ENCODE results near the gene CORO6. TPM values are rescaled to one million over a fixed set of nuclear protein-coding genes. Genes with fewer than 3 reads are reported as not detected.

Gene CORO6
- total and polyA plus RNA-seq, 4 donors: 0.23 to 3.0 (median 0.59) TPM

- Histone ChIP-seq H3K9ac (ENCODE audit: low read depth in 1 of 2, low read length in 2 of 2) (no peak overlapping the region), H3K27ac (ENCODE audit: low read depth in 1 of 2, low read length in 2 of 2) (no peak overlapping the region), H3K4me1 (ENCODE audit: control insufficient read depth in 4 of 4, insufficient read depth in 4 of 4, low read length in 3 of 4) (peaks cover 0 to 3% (median 0%) of the 10 kb centered on the region in 4 donors), H3K27me3 (ENCODE audit: control insufficient read depth in 4 of 4, insufficient read depth in 4 of 4, low read length in 3 of 4) (no peaks in the 10 kb centered on the region), H3K36me3 (ENCODE audit: control insufficient read depth in 4 of 4, insufficient read depth in 3 of 4, low read depth in 1 of 4, low read length in 3 of 4) (peaks cover 0 to 15% (median 3%) of the 10 kb centered on the region in 4 donors), H3K9me3 (ENCODE audit: control insufficient read depth in 4 of 4, low read length in 3 of 4) (no peaks in the 10 kb centered on the region), H3K4me3 (ENCODE audit: low read depth in 1 of 3, low read length in 3 of 3) (no peak overlapping the region)
- WGBS: 89% methylated on average over 20 of the region's 20 CpGs
- no peak for DNase-seq (ENCODE audit: low spot score)
- no peak for TF ChIP-seq YY1 (IDR thresholded peaks at IDR 0.05)
- no peak for TF ChIP-seq JUND (IDR thresholded peaks at IDR 0.05)
- TF ChIP-seq CTCF (IDR thresholded peaks at IDR 0.05; ENCODE audit: low read depth, low read length, missing input control): no peak
- TF ChIP-seq ZBTB33 (IDR thresholded peaks at IDR 0.05): no peak
- TF ChIP-seq REST (IDR thresholded peaks at IDR 0.05): no peak
- TF ChIP-seq TAF1 (conservative IDR thresholded peaks at IDR 0.05): no peak
- TF ChIP-seq MAX (IDR thresholded peaks at IDR 0.05): no peak
- TF ChIP-seq HNF4G (IDR thresholded peaks at IDR 0.05): no peak
- TF ChIP-seq FOXA1 (IDR thresholded peaks at IDR 0.05): no peak
- TF ChIP-seq RAD21 (IDR thresholded peaks at IDR 0.05): no peak
Measured at GRCh38 chr17:29581583-29582253, 41.0 kb downstream of the CORO6 start.

- no peak overlapping the region for H3K4me3 ChIP-seq (ENCODE audit: low read depth in 1 of 3, low read length in 3 of 3)
- no peaks in the 10 kb centered on the region for H3K27me3 ChIP-seq (ENCODE audit: control insufficient read depth in 4 of 4, insufficient read depth in 4 of 4, low read length in 3 of 4)
- peaks cover 0 to 25% (median 5%) of the 10 kb centered on the region in 4 donors for H3K36me3 ChIP-seq (ENCODE audit: control insufficient read depth in 4 of 4, insufficient read depth in 3 of 4, low read depth in 1 of 4, low read length in 3 of 4)
- H3K27ac ChIP-seq (ENCODE audit: low read depth in 1 of 2, low read length in 2 of 2): no peak overlapping the region
- TF ChIP-seq ATF3 (IDR thresholded peaks at IDR 0.05) (no peak), CTCF (IDR thresholded peaks at IDR 0.05; ENCODE audit: low read depth, low read length, missing input control) (peak; percentile 87), RAD21 (IDR thresholded peaks at IDR 0.05) (peak; percentile 91 to 96), HNF4A (conservative IDR thresholded peaks at IDR 0.05) (no peak), RXRA (IDR thresholded peaks at IDR 0.05) (no peak), EGR1 (IDR thresholded peaks at IDR 0.05; ENCODE audit: low read depth in 2 of 2) (no peak), MAX (IDR thresholded peaks at IDR 0.05) (no peak), GABPA (IDR thresholded peaks at IDR 0.05 in 1 of 2, conservative IDR thresholded peaks at IDR 0.05 in 1 of 2) (no peak), HNF4G (IDR thresholded peaks at IDR 0.05) (no peak), ZBTB33 (IDR thresholded peaks at IDR 0.05) (no peak)
- WGBS: 62% methylated on average over 15 of the region's 15 CpGs
- peak; percentile 76 for DNase-seq (ENCODE audit: low spot score)
- peaks cover 2 to 4% (median 4%) of the 10 kb centered on the region in 4 donors for H3K4me1 ChIP-seq (ENCODE audit: control insufficient read depth in 4 of 4, insufficient read depth in 4 of 4, low read length in 3 of 4)
- H3K9ac ChIP-seq (ENCODE audit: low read depth in 1 of 2, low read length in 2 of 2): no peak overlapping the region
- H3K9me3 ChIP-seq (ENCODE audit: control insufficient read depth in 4 of 4, low read length in 3 of 4): no peaks in the 10 kb centered on the region
Measured at GRCh38 chr17:29579866-29580771, 42.6 kb downstream of the CORO6 start.
